ENCODE measurements around the gene GPR15LG.
A peak's percentile ranks its signal among the peaks of the same experiment; 100 is the strongest.
"Not testable (repeated sequence)": the region's sequence is repeated elsewhere in the genome, so short reads cannot be mapped to it uniquely, and the experiment has no call there.

GPR15LG gene

DNA sequence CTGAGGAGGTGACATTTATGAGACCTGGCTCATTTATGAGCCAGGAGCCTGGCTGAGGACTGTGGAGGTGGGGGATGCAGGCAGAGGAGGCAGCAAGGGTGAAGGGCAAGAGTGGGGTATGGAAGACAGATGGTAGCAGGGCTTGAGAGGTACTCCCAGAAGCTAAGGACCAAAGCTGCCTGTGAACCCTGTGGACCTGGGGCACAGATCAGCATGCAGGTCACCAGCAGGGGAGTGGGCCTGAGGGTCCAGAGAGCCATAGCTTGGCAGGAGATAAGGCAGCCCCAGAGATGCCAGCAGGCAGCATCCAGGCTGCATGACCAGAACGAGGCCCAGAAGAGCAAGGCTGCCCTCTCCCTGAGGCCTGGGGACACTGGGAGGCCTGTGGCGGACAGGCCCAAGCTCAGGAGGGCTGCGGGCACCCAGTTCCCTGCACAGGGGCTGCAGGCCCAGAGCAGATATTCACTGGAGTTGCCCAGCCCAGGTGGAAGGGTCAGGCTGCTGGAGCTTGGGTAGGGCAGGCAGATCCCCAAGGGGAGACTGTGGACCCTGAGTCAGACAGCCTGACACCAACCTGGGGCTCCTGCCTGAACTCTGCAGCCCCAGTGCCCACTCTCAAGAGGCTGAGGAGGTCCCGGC, 3.4 kb downstream of the GPR15LG start:
- no peak overlapping the region for H3K4me3 ChIP-seq (ENCODE audit: low read length)
- DNase-seq (ENCODE audit: low read depth), result no peak
- TF ChIP-seq, protein P1, sequence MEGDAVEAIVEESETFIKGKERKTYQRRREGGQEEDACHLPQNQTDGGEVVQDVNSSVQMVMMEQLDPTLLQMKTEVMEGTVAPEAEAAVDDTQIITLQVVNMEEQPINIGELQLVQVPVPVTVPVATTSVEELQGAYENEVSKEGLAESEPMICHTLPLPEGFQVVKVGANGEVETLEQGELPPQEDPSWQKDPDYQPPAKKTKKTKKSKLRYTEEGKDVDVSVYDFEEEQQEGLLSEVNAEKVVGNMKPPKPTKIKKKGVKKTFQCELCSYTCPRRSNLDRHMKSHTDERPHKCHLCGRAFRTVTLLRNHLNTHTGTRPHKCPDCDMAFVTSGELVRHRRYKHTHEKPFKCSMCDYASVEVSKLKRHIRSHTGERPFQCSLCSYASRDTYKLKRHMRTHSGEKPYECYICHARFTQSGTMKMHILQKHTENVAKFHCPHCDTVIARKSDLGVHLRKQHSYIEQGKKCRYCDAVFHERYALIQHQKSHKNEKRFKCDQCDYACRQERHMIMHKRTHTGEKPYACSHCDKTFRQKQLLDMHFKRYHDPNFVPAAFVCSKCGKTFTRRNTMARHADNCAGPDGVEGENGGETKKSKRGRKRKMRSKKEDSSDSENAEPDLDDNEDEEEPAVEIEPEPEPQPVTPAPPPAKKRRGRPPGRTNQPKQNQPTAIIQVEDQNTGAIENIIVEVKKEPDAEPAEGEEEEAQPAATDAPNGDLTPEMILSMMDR (conservative IDR thresholded peaks at IDR 0.05; ENCODE audit: low read length), result no peak

DNA sequence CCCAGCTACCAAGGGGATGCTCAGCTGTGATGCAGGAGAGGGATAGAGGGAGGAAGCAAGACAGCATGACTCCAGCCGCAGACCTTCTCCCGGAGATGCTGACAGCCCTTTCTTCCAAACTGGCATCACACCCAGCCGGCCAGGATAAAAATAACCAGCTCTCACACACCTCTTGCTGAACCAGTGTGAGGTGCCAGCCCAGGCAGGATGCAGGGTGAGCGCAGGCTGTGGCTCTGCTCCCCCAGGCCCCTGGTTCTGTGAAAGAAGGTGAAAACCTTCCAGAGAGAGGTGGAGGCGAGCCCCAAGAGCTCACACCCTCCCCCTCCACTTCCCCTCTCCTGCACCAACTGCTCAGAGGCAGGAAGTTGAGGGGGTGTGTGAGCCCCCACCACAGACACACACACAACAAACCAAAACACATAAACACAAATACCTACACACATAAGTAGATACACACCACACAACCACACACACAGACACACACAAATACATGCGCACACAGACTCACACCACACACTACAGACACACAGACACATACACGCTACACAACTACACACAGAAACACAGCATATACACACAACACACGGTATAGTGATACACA, 4.0 kb downstream of the GPR15LG start:
- TF ChIP-seq, protein P1 (conservative IDR thresholded peaks at IDR 0.05; ENCODE audit: low read length), result no peak
- DNase-seq (ENCODE audit: low read depth), result no peak

DNA sequence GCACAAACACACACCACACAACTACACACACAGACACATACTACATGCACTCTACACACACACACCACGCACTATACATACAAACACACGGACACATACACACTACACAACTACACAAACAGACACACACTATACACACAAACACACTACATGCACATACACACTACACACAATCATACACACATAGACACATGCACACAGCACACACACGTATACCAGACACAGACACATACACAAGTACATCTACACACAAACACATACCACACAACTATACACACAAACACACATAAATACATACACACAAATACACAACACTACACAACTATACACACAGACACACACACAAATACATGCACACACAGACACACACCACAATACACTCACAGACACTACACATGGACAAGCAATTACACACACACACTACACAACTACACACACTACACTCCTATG, 4.6 kb downstream of the GPR15LG start:
- H3K4me3 ChIP-seq (ENCODE audit: low read length), result no peak overlapping the region
- TF ChIP-seq, protein P1 (conservative IDR thresholded peaks at IDR 0.05; ENCODE audit: low read length), result no peak
- no peak for DNase-seq (ENCODE audit: low read depth)

More for the DNA sequence above, 4.0 kb downstream of the GPR15LG start:
- H3K4me3 ChIP-seq (ENCODE audit: low read length), result no peak overlapping the region

DNA sequence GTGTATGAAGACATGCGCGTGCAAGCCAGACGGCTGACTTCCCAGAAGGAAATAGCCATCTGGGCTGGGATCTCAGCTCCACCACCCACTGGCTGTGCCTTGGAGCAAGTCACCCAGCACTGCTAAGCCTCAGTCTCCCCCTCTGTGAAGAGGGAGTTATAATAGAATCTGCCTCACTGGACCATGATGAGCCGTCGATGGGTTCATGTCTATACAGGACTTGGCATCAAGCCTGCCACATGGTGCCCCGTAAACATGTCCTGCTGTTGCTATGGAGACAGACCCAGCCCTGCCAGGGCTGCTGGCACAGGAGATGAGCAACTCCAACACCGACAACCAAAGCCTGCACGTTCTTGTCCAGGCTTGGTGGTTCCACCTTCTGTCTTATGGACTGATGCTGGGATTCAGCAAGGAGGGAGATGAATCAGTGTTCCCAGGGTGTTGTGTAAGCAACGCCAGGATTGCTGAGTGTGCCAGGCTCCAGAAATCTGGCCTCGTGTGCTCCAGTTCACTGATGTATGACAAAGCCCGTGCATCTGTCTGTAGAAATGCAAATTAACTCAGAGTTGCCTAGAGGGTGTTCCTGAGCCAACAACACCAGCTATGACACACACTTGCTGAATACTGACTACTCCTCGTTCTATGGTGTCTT, 5.6 kb downstream of the GPR15LG start:
- DNase-seq (ENCODE audit: low read depth), result peak; percentile 74
- TF ChIP-seq, protein P1 (conservative IDR thresholded peaks at IDR 0.05; ENCODE audit: low read length), result no peak
- no peak overlapping the region for H3K4me3 ChIP-seq (ENCODE audit: low read length)

DNA sequence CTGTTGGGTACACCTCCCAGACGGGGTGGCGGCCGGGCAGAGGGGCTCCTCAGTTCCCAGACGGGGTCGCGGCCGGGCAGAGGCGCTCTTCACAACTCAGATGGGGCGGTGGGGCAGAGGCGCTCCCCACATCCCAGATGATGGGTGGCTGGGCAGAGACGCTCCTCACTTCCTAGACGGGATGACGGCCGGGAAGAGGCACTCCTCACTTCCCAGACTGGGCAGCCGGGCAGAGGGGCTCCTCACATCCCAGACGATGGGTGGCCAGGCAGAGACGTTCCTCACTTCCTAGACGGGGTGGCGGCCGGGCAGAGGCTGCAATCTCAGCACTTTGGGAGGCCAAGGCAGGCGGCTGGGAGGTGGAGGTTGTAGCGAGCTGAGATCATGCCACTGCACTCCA, 6.8 kb downstream of the GPR15LG start:
- H3K4me3 ChIP-seq (ENCODE audit: low read length); DNase-seq (ENCODE audit: low read depth): not testable (repeated sequence)

DNA sequence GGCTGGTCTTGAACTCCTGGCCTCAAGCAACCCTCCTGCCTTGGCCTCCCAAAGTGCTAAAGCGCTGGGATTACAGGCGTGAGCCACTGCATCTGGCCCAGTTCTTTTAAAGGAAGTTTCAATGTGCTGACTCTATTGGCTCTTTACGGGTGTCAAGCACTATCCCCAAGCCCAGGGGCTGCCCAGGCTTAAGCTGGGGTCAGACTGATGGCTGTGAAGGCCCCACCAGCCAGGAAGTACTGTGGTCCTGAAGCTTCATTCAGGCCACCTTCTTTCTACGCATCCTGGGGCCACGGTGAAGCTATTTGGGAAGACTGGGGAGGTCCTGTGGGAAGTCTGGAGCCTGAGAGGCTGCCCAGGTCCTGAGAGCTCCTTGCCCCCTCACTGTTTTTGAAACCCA, 8.0 kb downstream of the GPR15LG start:
- no peak for DNase-seq (ENCODE audit: low read depth)
- H3K4me3 ChIP-seq (ENCODE audit: low read length), result no peak overlapping the region
- TF ChIP-seq, protein P1 (conservative IDR thresholded peaks at IDR 0.05; ENCODE audit: low read length), result no peak

DNA sequence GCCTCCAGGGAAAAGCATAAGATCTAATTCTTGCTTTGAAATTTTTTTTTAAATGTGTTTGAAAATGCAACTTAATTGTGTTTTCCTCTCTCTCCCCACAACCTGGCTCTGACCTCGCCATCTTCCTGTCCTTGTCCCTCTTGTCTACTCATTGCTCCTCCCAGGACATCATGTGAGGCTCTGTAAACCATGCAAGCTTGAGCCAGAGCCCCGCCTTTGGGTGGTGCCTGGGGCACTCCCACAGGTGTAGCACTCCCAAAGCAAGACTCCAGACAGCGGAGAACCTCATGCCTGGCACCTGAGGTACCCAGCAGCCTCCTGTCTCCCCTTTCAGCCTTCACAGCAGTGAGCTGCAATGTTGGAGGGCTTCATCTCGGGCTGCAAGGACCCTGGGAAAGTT, 10.9 kb downstream of the GPR15LG start:
- TF ChIP-seq, protein P1 (conservative IDR thresholded peaks at IDR 0.05; ENCODE audit: low read length), result no peak
- H3K4me3 ChIP-seq (ENCODE audit: low read length), result no peak overlapping the region
- no peak for DNase-seq (ENCODE audit: low read depth)

Measured in AG10803 (cell line).